Measurements from ENCODE around the gene MAN1C1. TPM values are rescaled to one million over a fixed set of nuclear protein-coding genes. Genes with fewer than 3 reads are reported as not detected.
"Not testable (repeated sequence)": the region's sequence is repeated elsewhere in the genome, so short reads cannot be mapped to it uniquely, and the experiment has no call there.

The MAN1C1 gene
- total RNA-seq, 4 donors from 2014 or later, result 5.0 to 31.1 (median 7.9) TPM

DNA sequence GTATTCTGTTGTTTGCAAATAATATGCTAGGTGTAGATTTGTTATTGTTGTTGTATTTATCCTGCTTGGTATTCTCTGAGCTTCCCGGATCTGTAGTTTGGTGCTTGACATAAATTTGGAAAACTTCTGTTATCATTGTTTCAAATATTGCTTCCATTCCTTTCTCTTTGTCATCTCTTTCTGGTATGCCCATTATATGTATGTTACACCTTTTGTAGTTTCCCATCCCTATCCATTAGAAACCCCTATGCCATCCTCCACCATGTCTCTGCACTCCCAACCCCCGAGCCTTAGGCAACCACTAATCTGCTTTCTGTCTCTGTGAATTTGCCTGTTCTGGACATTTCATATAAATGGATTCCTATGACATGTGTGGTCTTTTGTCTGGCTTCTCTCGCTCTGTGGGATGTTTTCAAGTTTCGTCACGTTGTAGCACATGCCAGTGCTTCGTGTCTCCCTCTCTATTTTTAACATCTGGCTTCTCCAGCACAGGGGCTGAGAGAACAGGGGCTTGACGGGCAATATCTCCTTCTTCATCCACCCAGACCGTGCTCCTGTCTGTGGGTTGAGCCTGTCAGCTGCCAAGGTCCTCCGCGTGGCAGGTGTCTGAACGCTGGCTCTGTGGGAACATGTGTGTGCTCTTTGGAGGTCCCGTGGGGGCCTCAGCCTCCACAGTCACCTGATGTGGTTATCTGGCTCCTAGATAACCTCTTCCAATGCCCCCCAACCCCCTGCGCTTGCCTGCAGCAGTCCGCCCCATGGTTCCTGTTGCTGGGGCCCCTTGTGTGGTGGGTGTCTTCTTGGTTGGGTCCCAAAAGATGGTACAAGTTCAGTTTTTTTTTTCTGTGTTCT lies 32.8 kb upstream of the MAN1C1 start:
- Histone ChIP-seq H3K27me3 (no peaks in the 10 kb centered on the region), H3K27ac (no peak overlapping the region), H3K36me3 (no peaks in the 10 kb centered on the region), H3K9me3 (no peaks in the 10 kb centered on the region), H3K4me1 (no peaks in the 10 kb centered on the region), H3K4me3 (no peak overlapping the region)
- TF ChIP-seq, protein P1, sequence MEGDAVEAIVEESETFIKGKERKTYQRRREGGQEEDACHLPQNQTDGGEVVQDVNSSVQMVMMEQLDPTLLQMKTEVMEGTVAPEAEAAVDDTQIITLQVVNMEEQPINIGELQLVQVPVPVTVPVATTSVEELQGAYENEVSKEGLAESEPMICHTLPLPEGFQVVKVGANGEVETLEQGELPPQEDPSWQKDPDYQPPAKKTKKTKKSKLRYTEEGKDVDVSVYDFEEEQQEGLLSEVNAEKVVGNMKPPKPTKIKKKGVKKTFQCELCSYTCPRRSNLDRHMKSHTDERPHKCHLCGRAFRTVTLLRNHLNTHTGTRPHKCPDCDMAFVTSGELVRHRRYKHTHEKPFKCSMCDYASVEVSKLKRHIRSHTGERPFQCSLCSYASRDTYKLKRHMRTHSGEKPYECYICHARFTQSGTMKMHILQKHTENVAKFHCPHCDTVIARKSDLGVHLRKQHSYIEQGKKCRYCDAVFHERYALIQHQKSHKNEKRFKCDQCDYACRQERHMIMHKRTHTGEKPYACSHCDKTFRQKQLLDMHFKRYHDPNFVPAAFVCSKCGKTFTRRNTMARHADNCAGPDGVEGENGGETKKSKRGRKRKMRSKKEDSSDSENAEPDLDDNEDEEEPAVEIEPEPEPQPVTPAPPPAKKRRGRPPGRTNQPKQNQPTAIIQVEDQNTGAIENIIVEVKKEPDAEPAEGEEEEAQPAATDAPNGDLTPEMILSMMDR (IDR thresholded peaks at IDR 0.05), result no peak
- TF ChIP-seq POLR2A (IDR thresholded peaks at IDR 0.05), result no peak
- no peak for DNase-seq
- intact Hi-C loops (cut with DNase I; ENCODE audit: low total_unique reads), result no loop called here

GRCh38 chr1:25586181-25586588 lies 30.4 kb upstream of the MAN1C1 start:
- no peak overlapping the region for H3K27ac ChIP-seq
- intact Hi-C loops (cut with DNase I; ENCODE audit: low total_unique reads), result no loop called here
- H3K27me3 ChIP-seq, result no peaks in the 10 kb centered on the region
- no peaks in the 10 kb centered on the region for H3K36me3 ChIP-seq
- DNase-seq, result no peak
- no peaks in the 10 kb centered on the region for H3K4me1 ChIP-seq
- TF ChIP-seq, protein P1 (IDR thresholded peaks at IDR 0.05), result no peak
- TF ChIP-seq POLR2A (IDR thresholded peaks at IDR 0.05), result no peak
- H3K4me3 ChIP-seq, result no peak overlapping the region
- no peaks in the 10 kb centered on the region for H3K9me3 ChIP-seq

DNA sequence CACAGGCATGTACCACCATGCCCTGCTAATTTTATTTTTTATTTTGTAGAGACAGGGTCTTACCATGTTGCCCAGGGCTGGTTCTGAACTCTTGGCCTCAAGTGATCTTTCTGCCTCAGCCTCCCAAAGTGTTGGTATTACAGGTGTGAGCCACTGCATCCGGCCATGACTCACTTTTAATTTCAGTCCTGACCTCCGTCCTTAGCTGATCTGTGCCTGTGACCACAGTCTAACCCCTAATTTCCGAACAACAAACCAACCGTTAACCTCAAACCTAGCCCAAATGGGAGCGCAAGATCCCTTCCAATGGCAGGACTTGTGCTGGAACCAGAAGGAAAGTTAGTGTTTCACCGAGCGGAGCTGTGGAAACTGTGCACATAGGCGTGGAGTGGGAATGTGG lies 29.3 kb upstream of the MAN1C1 start:
- TF ChIP-seq, protein P1 (IDR thresholded peaks at IDR 0.05), result no peak
- Histone ChIP-seq H3K4me1 (no peaks in the 10 kb centered on the region), H3K27ac (no peak overlapping the region), H3K36me3 (no peaks in the 10 kb centered on the region), H3K4me3 (no peak overlapping the region), H3K27me3 (no peaks in the 10 kb centered on the region), H3K9me3 (no peaks in the 10 kb centered on the region)
- intact Hi-C loops (cut with DNase I; ENCODE audit: low total_unique reads), result no loop called here
- DNase-seq, result no peak

DNA sequence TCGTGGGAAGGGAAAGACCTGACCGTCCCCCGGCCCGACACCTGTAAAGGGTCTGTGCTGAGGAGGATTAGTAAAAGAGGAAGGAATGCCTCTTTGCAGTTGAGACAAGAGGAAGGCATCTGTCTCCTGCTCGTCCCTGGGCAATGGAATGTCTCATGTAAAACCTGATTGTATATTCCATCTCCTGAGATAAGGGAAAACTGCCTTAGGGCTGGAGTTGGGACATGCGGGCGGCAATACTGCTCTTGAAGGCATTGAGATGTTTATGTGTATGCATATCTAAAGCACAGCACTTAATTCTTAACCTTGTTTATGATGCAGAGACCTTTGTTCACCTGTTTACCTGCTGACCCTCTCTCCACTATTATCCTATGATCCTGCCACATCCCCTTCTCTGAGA lies 28.4 kb upstream of the MAN1C1 start:
- H3K4me3 ChIP-seq; intact Hi-C loops (cut with DNase I; ENCODE audit: low total_unique reads); DNase-seq; H3K36me3 ChIP-seq; H3K27ac ChIP-seq; H3K4me1 ChIP-seq; H3K27me3 ChIP-seq; H3K9me3 ChIP-seq: not testable (repeated sequence)

GRCh38 chr1:25588786-25589185 lies 27.8 kb upstream of the MAN1C1 start:
- DNase-seq; H3K9me3 ChIP-seq; H3K4me1 ChIP-seq; H3K27ac ChIP-seq; H3K4me3 ChIP-seq; intact Hi-C loops (cut with DNase I; ENCODE audit: low total_unique reads); H3K27me3 ChIP-seq; H3K36me3 ChIP-seq: not testable (repeated sequence)

- Histone ChIP-seq H3K4me3 (no peak overlapping the region), H3K27me3 (no peaks in the 10 kb centered on the region), H3K4me1 (no peaks in the 10 kb centered on the region), H3K36me3 (no peaks in the 10 kb centered on the region), H3K9me3 (no peaks in the 10 kb centered on the region), H3K27ac (no peak overlapping the region)
- intact Hi-C loops (cut with DNase I; ENCODE audit: low total_unique reads), result no loop called here
- TF ChIP-seq, protein P1 (IDR thresholded peaks at IDR 0.05), result no peak
- no peak for TF ChIP-seq POLR2A (IDR thresholded peaks at IDR 0.05)
- no peak for DNase-seq
Observed at GRCh38 chr1:25590096-25590824, 26.3 kb upstream of the MAN1C1 start.

Measured in uterus (tissue), 4 donors.